Osteoblast (primary cell): Measurements from ENCODE around the gene KRT13. TPM values are rescaled to one million over a fixed set of nuclear protein-coding genes. Genes with fewer than 3 reads are reported as not detected.

Experiments
- DNase-seq: peaks from one replicate; pipeline ENCODE4 v3.0.0; 2011; ENCODE audit warnings: low spot score, mixed read lengths; ENCODE audit not compliant: insufficient read length; ENCODE audit errors: missing footprints
- H2AFZ ChIP-seq: 2 replicates; pipeline ENCODE4 v1.6.0; 2011; ENCODE audit warnings: mild to moderate bottlenecking, low read length
- H3K27ac ChIP-seq: 2 replicates; pipeline ENCODE4 v1.5.1; 2011; ENCODE audit warnings: mild to moderate bottlenecking, low read depth, low read length, moderate library complexity
- H3K27me3 ChIP-seq: 2 replicates; pipeline ENCODE4 v1.6.0; 2012; ENCODE audit warnings: mild to moderate bottlenecking, control low read depth, inconsistent platforms, low read length, moderate library complexity; ENCODE audit not compliant: insufficient read depth
- H3K36me3 ChIP-seq: 2 replicates; pipeline ENCODE4 v1.5.1; 2011; ENCODE audit warnings: mild to moderate bottlenecking, low read length, control low read depth, moderate library complexity; ENCODE audit not compliant: insufficient read depth
- H3K4me1 ChIP-seq: 2 replicates; pipeline ENCODE4 v1.5.1; 2011; ENCODE audit warnings: mild to moderate bottlenecking, low read length, control low read depth, moderate library complexity; ENCODE audit not compliant: insufficient read depth
- H3K4me2 ChIP-seq: 2 replicates; pipeline ENCODE4 v1.6.0; 2011; ENCODE audit warnings: mild to moderate bottlenecking, low read length; ENCODE audit not compliant: insufficient read depth
- H3K4me3 ChIP-seq: fragments of 200-600 bp; sonication (generic); 3 replicates; pipeline ENCODE4 v1.5.1; 2012; ENCODE audit warnings: mild to moderate bottlenecking, low read length, inconsistent platforms; ENCODE audit not compliant: insufficient read depth
- H3K79me2 ChIP-seq: 2 replicates; pipeline ENCODE4 v1.6.0; 2012; ENCODE audit warnings: mild to moderate bottlenecking, low read length, control low read depth, inconsistent platforms; ENCODE audit not compliant: insufficient read depth
- H3K9me3 ChIP-seq: 2 replicates; pipeline ENCODE4 v1.5.1; 2011; ENCODE audit warnings: low read depth, low read length, control low read depth
- H4K20me1 ChIP-seq: 2 replicates; pipeline ENCODE4 v1.6.0; 2012; ENCODE audit warnings: mild to moderate bottlenecking, low read length, control low read depth; ENCODE audit not compliant: insufficient read depth
- total RNA-seq: library from RNA; depleted of rRNA; stranded (reverse); fragments of >200 nt; gene quantifications from 2 replicates; pipeline ENCODE4 v1.2.3, GENCODE V29; 2012
- TF ChIP-seq, protein P1 (sequence below): IDR thresholded peaks from 2 replicates; pipeline ENCODE4 v1.5.1; 2011; ENCODE audit warnings: mild to moderate bottlenecking, low read depth, low read length, moderate library complexity; ENCODE audit errors: extremely low read depth

The KRT13 gene
- total RNA-seq, 1 donor: not detected

- TF ChIP-seq, protein P1, sequence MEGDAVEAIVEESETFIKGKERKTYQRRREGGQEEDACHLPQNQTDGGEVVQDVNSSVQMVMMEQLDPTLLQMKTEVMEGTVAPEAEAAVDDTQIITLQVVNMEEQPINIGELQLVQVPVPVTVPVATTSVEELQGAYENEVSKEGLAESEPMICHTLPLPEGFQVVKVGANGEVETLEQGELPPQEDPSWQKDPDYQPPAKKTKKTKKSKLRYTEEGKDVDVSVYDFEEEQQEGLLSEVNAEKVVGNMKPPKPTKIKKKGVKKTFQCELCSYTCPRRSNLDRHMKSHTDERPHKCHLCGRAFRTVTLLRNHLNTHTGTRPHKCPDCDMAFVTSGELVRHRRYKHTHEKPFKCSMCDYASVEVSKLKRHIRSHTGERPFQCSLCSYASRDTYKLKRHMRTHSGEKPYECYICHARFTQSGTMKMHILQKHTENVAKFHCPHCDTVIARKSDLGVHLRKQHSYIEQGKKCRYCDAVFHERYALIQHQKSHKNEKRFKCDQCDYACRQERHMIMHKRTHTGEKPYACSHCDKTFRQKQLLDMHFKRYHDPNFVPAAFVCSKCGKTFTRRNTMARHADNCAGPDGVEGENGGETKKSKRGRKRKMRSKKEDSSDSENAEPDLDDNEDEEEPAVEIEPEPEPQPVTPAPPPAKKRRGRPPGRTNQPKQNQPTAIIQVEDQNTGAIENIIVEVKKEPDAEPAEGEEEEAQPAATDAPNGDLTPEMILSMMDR: no peak
- H3K27ac ChIP-seq: no peak overlapping the region
- no peak overlapping the region for H2AFZ ChIP-seq
- DNase-seq: no peak
- H3K4me2 ChIP-seq: no peak overlapping the region
- H3K79me2 ChIP-seq: no peaks in the 10 kb centered on the region
- H4K20me1 ChIP-seq: no peaks in the 10 kb centered on the region
- H3K9me3 ChIP-seq: no peaks in the 10 kb centered on the region
- H3K27me3 ChIP-seq: no peaks in the 10 kb centered on the region
- no peak overlapping the region for H3K4me3 ChIP-seq
- no peaks in the 10 kb centered on the region for H3K4me1 ChIP-seq
- H3K36me3 ChIP-seq: no peaks in the 10 kb centered on the region
These were observed 20.2 kb downstream of the KRT13 start for GRCh38 chr17:41484920-41485904.

DNA sequence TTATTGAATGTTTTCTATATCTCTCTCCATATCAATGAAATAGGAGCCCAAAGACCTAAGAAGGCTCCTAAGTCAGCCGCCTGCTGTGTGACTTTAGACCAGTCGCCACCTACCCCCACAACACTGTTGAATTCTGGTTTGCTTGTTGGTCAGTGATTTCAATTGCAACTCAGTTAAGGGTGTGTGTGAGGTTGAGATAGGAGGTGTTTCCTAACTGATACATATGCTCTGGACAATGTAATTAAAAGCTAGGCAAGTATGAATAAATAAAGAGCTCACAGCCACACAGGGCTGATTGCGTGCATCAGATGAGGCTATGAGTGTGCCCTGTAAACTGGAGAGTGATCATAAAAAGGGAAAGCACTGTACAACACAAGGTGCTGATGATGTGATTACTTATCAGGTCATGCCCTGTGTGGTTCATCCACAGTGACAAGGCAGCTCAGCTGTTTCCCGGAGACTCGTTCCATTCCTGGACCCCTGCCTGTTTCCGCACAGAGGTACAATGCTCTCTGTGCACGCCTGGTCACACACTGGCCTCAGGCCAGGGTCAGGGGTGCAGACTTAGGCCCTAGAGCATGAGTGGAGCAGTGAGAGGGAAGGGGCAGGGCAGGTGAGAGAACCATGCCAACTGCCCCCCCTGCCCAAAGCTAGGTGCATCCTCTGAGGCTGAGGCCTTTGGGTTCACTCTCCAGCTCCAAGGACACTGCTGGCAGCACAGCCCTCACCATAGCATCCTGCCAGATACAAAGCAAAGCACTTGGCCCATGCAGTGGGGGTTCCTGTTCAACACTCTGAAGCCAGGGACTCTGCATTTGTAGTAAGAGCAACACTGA lies 21.2 kb downstream of the KRT13 start:
- Histone ChIP-seq H3K4me1 (no peaks in the 10 kb centered on the region), H3K4me3 (no peak overlapping the region), H3K4me2 (no peak overlapping the region), H3K9me3 (no peaks in the 10 kb centered on the region), H4K20me1 (no peaks in the 10 kb centered on the region), H3K27ac (no peak overlapping the region), H3K36me3 (no peaks in the 10 kb centered on the region), H3K79me2 (no peaks in the 10 kb centered on the region), H2AFZ (no peak overlapping the region), H3K27me3 (no peaks in the 10 kb centered on the region)
- TF ChIP-seq, protein P1: no peak
- DNase-seq: no peak

GRCh38 chr17:41483531-41483930 lies 21.9 kb downstream of the KRT13 start:
- DNase-seq: no peak
- H3K4me1 ChIP-seq: no peaks in the 10 kb centered on the region

More at GRCh38 chr17:41483531-41483930, 21.9 kb downstream of the KRT13 start:
- H3K9me3 ChIP-seq: no peaks in the 10 kb centered on the region
- H3K4me3 ChIP-seq: no peak overlapping the region
- no peak overlapping the region for H2AFZ ChIP-seq
- H3K79me2 ChIP-seq: no peaks in the 10 kb centered on the region
- H3K27ac ChIP-seq: no peak overlapping the region
- H3K27me3 ChIP-seq: no peaks in the 10 kb centered on the region
- H3K4me2 ChIP-seq: no peak overlapping the region
- TF ChIP-seq, protein P1: no peak
- H3K36me3 ChIP-seq: no peaks in the 10 kb centered on the region
- no peaks in the 10 kb centered on the region for H4K20me1 ChIP-seq
